Lower lobe of right lung (tissue), 2 donors: ENCODE data around the gene FAM43A. TPM values are rescaled to one million over a fixed set of nuclear protein-coding genes. Genes with fewer than 3 reads are reported as not detected.

Experiments
- ATAC-seq, 2 donors: fragments of 200-7000 bp; cut with Tn5 transposase; one replicate each; pipeline ENCODE4 v1.9.1; 2020 to 2022; ENCODE audit warnings: mild to moderate bottlenecking in 2 of 2, moderate library complexity in 2 of 2
- DNase-seq: peaks from one replicate; pipeline ENCODE4 v3.0.0-alpha.2; 2020
- H3K27ac ChIP-seq: fragments of 200-600 bp; one replicate; pipeline ENCODE4 v1.8.0; 2022
- H3K27me3 ChIP-seq: fragments of 200-600 bp; one replicate; pipeline ENCODE4 v1.8.0; 2022; ENCODE audit warnings: low read depth
- H3K36me3 ChIP-seq: fragments of 200-600 bp; one replicate; pipeline ENCODE4 v1.8.0; 2022; ENCODE audit warnings: mild to moderate bottlenecking
- H3K4me1 ChIP-seq: fragments of 200-600 bp; one replicate; pipeline ENCODE4 v1.8.0; 2022
- H3K4me3 ChIP-seq: fragments of 200-600 bp; one replicate; pipeline ENCODE4 v1.8.0; 2022; ENCODE audit warnings: mild to moderate bottlenecking
- H3K9me3 ChIP-seq: fragments of 200-600 bp; one replicate; pipeline ENCODE4 v1.8.0; 2022
- CTCF ChIP-seq: fragments of 200-600 bp; IDR thresholded peaks from one replicate; pipeline ENCODE4 v1.8.0; 2022; ENCODE audit warnings: antibody characterized with exemption, mild to moderate bottlenecking
- intact Hi-C: fragments of 100-400 bp; cut with DNase I; formaldehyde crosslinking; loops from one replicate; pipeline ENCODE4 v1.11.0; 2022
- total RNA-seq: library from RNA; stranded (reverse); fragmentation: NEBNext Ultra II Directional; extraction: Animal tissue kit (Norgen Biotek cat#: 25700); gene quantifications from one replicate; pipeline ENCODE4 v1.2.1, GENCODE V29; 2021
- donor health status: DM: no; HTN: yes; CAD: no; lungs with severe emphysema.

Gene FAM43A
- total RNA-seq, 1 donor from 2014 or later, result 12.9 TPM

DNA sequence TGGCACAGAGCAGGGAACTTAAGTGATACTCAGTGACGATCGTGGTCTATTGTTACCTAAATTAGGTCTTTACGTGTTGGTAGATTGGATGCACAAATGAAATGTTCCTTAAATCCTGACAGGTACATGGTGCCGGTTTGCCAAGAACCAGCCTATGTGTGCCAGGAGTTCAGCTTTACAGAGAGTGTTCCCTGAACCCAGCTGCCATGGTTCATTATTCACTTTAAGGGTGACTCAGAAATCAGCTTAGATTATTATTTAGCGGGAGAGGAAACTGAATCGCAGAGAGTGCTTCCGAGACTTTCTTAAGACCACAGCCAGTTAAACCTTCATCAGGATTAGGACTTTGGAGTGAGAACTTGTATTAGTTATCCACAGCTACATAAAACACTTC lies 21.5 kb downstream of the FAM43A start:
- H3K4me1 ChIP-seq, result peaks cover 6% of the 10 kb centered on the region
- ATAC-seq (no peak), DNase-seq (no peak)
- H3K27ac ChIP-seq, result no peak overlapping the region
- H3K27me3 ChIP-seq, result no peaks in the 10 kb centered on the region
- no peaks in the 10 kb centered on the region for H3K36me3 ChIP-seq
- no peak for TF ChIP-seq CTCF
- H3K9me3 ChIP-seq, result no peaks in the 10 kb centered on the region
- intact Hi-C loops, result no loop called here
- H3K4me3 ChIP-seq, result no peak overlapping the region

DNA sequence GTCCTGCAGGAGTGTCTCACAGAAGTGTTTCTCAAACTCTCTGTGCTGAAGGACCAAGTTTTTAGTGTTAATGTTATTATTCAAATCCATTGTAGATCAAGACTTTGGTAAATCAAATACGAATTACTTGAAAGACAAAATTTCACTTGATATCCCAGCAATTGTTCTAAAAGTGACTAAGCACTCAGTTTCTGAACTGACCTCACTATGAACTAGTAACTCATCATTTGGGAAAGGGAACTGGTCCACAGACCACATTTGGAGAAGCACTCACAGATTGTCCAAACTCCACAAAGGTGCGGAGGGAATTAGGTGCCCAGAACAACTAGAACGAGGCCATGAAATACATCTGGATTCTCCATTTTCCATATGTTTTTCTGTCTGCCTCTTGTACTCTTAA lies 25.6 kb downstream of the FAM43A start:
- DNase-seq (no peak), ATAC-seq (no peak)
- intact Hi-C loops, result no loop called here
- Histone ChIP-seq H3K27me3 (no peaks in the 10 kb centered on the region), H3K4me3 (no peak overlapping the region), H3K4me1 (peaks cover 9% of the 10 kb centered on the region), H3K27ac (no peak overlapping the region), H3K9me3 (no peaks in the 10 kb centered on the region), H3K36me3 (no peaks in the 10 kb centered on the region)
- TF ChIP-seq CTCF, result no peak

- TF ChIP-seq CTCF, result no peak
- ATAC-seq (no peak), DNase-seq (no peak)
- Histone ChIP-seq H3K27ac (no peak overlapping the region), H3K27me3 (no peaks in the 10 kb centered on the region), H3K4me1 (peaks cover 9% of the 10 kb centered on the region), H3K4me3 (no peak overlapping the region), H3K36me3 (no peaks in the 10 kb centered on the region), H3K9me3 (no peaks in the 10 kb centered on the region)
- intact Hi-C loops, result no loop called here
Measured at GRCh38 chr3:194711913-194712312, 26.2 kb downstream of the FAM43A start.

DNA sequence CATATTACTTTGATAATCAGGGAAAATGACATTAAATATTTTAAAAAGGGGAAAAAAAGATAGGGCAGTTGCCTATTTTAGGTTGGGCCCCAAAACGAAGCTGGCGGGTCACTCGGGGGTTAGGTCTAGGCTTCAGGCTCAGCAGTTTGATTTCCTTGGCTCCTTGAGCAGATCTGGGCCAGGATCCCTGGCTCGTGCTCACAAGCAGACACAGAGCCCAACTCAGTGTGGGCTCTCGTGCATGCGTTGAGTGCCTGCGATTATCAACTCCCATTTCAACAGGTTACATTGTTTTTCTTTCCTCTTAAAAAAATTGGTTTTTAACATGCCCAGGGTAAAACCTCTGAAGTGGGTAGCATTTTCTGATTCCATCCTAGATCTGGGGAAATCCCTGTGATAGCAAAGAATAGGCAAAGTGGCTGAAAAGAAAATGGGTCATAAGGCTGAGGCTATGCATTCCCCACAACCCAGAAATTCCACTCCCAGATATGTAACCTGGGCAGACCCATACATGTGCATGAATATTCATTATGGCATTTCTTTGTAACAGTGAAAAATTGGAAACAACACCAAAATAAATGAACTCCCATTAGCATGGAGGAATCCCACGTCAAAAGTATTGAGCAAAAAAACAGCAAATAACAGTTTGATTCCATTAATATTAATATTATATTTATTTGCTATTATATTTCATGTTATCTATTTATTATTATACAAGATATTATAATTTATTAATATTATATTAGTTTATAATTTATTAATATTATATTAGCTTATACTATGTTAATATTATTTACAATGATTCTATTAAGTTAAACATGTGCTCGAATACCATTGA lies 27.8 kb downstream of the FAM43A start:
- H3K27me3 ChIP-seq, result no peaks in the 10 kb centered on the region
- intact Hi-C loops, result no loop called here
- H3K4me1 ChIP-seq, result peaks cover 9% of the 10 kb centered on the region
- TF ChIP-seq CTCF, result no peak
- no peaks in the 10 kb centered on the region for H3K36me3 ChIP-seq
- H3K27ac ChIP-seq, result no peak overlapping the region
- no peak for DNase-seq
- H3K9me3 ChIP-seq, result no peaks in the 10 kb centered on the region
- H3K4me3 ChIP-seq, result no peak overlapping the region
- no peak for ATAC-seq

DNA sequence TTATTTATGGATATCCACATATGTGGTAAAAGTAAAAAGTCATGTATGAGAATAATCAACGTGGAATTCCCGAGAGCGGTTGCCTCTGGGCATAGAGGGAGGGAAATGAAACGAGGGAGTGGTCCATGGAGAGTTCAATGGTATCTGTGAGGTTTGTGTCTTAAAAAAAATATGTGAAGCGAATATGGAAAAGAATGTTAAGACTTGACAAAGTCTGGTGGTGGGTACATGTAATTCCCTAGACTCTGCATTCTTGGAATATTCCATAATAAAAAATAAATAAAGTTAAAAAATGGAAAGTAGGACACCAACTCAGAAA lies 28.4 kb downstream of the FAM43A start:
- Histone ChIP-seq H3K4me3 (no peak overlapping the region), H3K27me3 (no peaks in the 10 kb centered on the region), H3K36me3 (no peaks in the 10 kb centered on the region), H3K9me3 (no peaks in the 10 kb centered on the region), H3K27ac (no peak overlapping the region), H3K4me1 (peaks cover 9% of the 10 kb centered on the region)
- ATAC-seq, result no peak
- intact Hi-C loops, result no loop called here
- no peak for DNase-seq
- no peak for TF ChIP-seq CTCF
